Stimulated activated CD4-positive, alpha-beta T cell treated with anti-CD3 and anti-CD28 coated beads, Interleukin-2, amount 100 ng/mL, for 48 hours (primary cell): ENCODE results near the gene SPTB.
A peak's percentile ranks its signal among the peaks of the same experiment; 100 is the strongest.

ENCODE experiments used
- DNase-seq, 2 donors: peaks; one replicate each; pipeline ENCODE4 v3.0.0-alpha.2; 2020

SPTB gene

GRCh38 chr14:64763085-64763782, 116.5 kb downstream of the SPTB start:
- no peak for DNase-seq

- DNase-seq: peak; percentile 16 to 19
Observed at GRCh38 chr14:64762044-64763034, 117.4 kb downstream of the SPTB start.

- DNase-seq: no peak
Observed at GRCh38 chr14:64761441-64762043, 118.2 kb downstream of the SPTB start.

- no peak for DNase-seq
Observed at GRCh38 chr14:64760916-64761315, 118.8 kb downstream of the SPTB start.

GRCh38 chr14:64760146-64760755, 119.5 kb downstream of the SPTB start:
- peak; percentile 61 to 69 for DNase-seq

GRCh38 chr14:64759555-64759938, 120.2 kb downstream of the SPTB start:
- no peak for DNase-seq

GRCh38 chr14:64758691-64759554, 120.8 kb downstream of the SPTB start:
- DNase-seq: no peak

- no peak for DNase-seq
Observed at GRCh38 chr14:64758025-64758521, 121.6 kb downstream of the SPTB start.

GRCh38 chr14:64757601-64758000, 122.1 kb downstream of the SPTB start:
- no peak for DNase-seq

GRCh38 chr14:64756712-64757111, 123.0 kb downstream of the SPTB start:
- DNase-seq: no peak

- DNase-seq: peak; percentile 21 to 34
Observed at GRCh38 chr14:64755781-64756221, 123.9 kb downstream of the SPTB start.

- DNase-seq: no peak
Observed at GRCh38 chr14:64754685-64755084, 125.0 kb downstream of the SPTB start.

- no peak for DNase-seq
Observed at GRCh38 chr14:64753999-64754398, 125.7 kb downstream of the SPTB start.

GRCh38 chr14:64753374-64753773, 126.3 kb downstream of the SPTB start:
- DNase-seq: no peak

GRCh38 chr14:64752909-64753308, 126.8 kb downstream of the SPTB start:
- DNase-seq: no peak

- no peak for DNase-seq
Observed at GRCh38 chr14:64748995-64749714, 130.6 kb downstream of the SPTB start.

- DNase-seq: no peak
Observed at GRCh38 chr14:64748521-64748920, 131.2 kb downstream of the SPTB start.

GRCh38 chr14:64747327-64747726, 132.4 kb downstream of the SPTB start:
- no peak for DNase-seq

GRCh38 chr14:64746298-64747250, 133.1 kb downstream of the SPTB start:
- no peak for DNase-seq
